IPS-15b (cell line): ENCODE results near the gene GALNT10.

Source experiments
- H3K27me3 ChIP-seq: one replicate; pipeline ENCODE4 v1.6.1; 2013; ENCODE audit warnings: low read length; ENCODE audit not compliant: control insufficient read depth, insufficient read depth
- H3K36me3 ChIP-seq: one replicate; pipeline ENCODE4 v1.6.1; 2013; ENCODE audit warnings: low read length; ENCODE audit not compliant: control insufficient read depth, insufficient read depth
- H3K4me1 ChIP-seq: one replicate; pipeline ENCODE4 v1.6.1; 2013; ENCODE audit warnings: mild to moderate bottlenecking, low read length; ENCODE audit not compliant: control insufficient read depth, insufficient read depth
- H3K4me3 ChIP-seq: one replicate; pipeline ENCODE4 v1.5.1; 2013; ENCODE audit warnings: low read depth, low read length
- H3K9ac ChIP-seq: one replicate; pipeline ENCODE4 v1.6.1; 2013; ENCODE audit warnings: low read depth, mild to moderate bottlenecking, low read length
- H3K9me3 ChIP-seq: one replicate; pipeline ENCODE4 v1.6.1; 2013; ENCODE audit warnings: mild to moderate bottlenecking, low read length; ENCODE audit not compliant: control insufficient read depth, insufficient read depth

GALNT10 gene

DNA sequence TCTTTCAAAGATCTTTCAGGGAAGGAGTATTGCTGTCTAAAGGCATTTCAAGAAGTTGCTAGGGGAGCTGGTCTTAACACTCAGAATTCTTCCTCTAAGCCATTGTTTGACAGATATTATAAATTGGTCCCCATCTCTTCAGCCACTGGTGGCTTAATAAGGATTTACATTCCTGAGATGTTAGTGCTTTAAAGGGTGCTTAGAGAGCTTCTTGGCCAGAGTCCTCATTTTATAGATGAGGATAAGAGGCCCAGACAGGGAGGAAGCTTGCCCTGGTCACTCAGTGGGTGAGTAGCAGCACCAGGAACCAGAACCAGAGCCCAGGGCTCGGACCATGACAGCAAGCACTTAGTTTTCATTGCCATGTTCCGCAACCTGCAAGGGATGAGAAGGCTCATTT is 53.2 kb downstream of the GALNT10 start:
- Histone ChIP-seq H3K4me3 (no peak overlapping the region), H3K9me3 (no peaks in the 10 kb centered on the region), H3K36me3 (no peaks in the 10 kb centered on the region), H3K9ac (no peak overlapping the region), H3K4me1 (peaks cover 3% of the 10 kb centered on the region), H3K27me3 (no peaks in the 10 kb centered on the region)

DNA sequence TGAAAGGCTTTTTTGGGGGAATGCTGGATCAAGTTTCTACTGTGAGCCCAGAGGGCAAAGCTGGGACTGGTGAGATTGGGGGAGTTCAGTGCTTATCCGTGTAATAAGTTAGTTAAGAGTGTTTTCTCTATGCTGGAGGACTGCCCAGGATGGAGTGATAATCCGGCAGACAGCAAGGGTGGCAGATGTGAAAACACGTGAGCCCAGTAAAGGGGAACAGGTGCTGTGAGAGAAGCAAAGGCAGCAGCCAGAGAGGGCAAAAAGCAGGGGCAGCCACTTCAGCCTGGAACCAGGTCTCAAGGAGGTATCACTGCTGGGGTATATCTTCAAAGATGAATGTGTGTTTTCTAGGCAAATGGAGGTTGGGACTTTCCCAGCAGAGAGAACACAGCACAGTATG is 53.9 kb downstream of the GALNT10 start:
- no peaks in the 10 kb centered on the region for H3K36me3 ChIP-seq
- no peaks in the 10 kb centered on the region for H3K9me3 ChIP-seq

DNA sequence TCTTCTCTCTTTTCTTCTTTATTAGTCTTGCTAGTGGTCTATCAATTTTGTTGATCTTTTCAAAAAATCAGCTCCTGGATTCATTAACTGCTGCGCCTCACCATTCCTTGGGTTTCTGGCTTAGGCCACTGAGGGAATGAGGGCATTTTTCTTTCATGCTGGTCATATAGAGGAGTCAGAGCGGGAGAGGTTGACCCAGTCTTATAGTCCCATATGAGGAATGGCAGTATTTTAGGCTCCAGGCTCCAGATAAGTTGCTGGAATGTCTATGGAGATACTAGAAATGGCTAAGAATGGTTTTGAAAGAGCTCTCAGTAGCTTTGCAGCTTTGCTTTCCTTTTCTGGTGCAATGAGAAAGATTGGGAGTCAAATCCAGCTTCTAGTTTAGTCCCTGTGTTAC is 58.2 kb downstream of the GALNT10 start:
- Histone ChIP-seq H3K4me1 (no peaks in the 10 kb centered on the region), H3K4me3 (no peak overlapping the region), H3K27me3 (no peaks in the 10 kb centered on the region), H3K9me3 (no peaks in the 10 kb centered on the region), H3K36me3 (no peaks in the 10 kb centered on the region), H3K9ac (no peak overlapping the region)

More for the DNA sequence above, 53.9 kb downstream of the GALNT10 start:
- Histone ChIP-seq H3K27me3 (no peaks in the 10 kb centered on the region), H3K9ac (no peak overlapping the region), H3K4me3 (no peak overlapping the region), H3K4me1 (no peaks in the 10 kb centered on the region)

DNA sequence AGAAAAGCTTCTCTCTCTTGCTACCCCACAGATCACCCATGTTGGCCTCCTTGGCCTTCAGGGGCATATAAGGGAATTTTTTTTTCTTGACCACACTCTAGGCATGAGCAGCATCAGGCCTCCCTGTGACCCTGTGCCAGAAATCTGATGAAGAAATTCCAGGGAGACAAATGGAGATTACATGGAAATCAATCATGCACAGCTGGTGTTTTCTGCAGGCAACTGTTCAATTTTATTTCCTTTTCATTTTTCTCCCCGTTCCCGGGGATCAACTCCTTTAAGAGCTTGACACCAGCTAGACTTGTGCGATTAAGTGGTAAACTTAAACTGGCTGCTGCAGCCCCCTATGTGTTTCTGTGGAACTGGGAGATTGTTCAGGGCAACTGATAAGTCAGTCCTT is 59.3 kb downstream of the GALNT10 start:
- H3K9ac ChIP-seq = no peak overlapping the region
- H3K4me1 ChIP-seq = no peaks in the 10 kb centered on the region
- no peak overlapping the region for H3K4me3 ChIP-seq
- no peaks in the 10 kb centered on the region for H3K27me3 ChIP-seq
- no peaks in the 10 kb centered on the region for H3K9me3 ChIP-seq
- no peaks in the 10 kb centered on the region for H3K36me3 ChIP-seq

DNA sequence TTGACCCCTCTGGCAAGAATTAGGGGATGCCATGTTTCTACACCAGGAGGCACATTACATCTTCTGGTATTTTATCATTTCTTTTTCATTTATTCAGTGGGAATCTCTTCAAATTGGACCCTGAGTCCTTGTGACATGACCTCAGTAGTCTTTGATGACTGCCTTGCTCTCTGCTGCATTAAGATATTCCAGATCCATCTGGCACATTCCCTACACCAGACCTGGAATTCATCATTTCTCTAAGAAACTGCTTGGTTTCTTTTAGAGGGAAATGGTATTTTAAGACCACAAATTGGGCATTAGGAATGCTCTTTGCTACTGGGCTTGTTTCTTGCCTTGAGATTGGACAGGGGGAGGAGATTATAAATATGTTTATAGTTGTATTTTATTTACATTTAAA is 61.0 kb downstream of the GALNT10 start:
- H3K9ac ChIP-seq = no peak overlapping the region
- no peaks in the 10 kb centered on the region for H3K27me3 ChIP-seq
- H3K4me3 ChIP-seq = no peak overlapping the region
- H3K4me1 ChIP-seq = no peaks in the 10 kb centered on the region
- no peaks in the 10 kb centered on the region for H3K9me3 ChIP-seq
- H3K36me3 ChIP-seq = no peaks in the 10 kb centered on the region

DNA sequence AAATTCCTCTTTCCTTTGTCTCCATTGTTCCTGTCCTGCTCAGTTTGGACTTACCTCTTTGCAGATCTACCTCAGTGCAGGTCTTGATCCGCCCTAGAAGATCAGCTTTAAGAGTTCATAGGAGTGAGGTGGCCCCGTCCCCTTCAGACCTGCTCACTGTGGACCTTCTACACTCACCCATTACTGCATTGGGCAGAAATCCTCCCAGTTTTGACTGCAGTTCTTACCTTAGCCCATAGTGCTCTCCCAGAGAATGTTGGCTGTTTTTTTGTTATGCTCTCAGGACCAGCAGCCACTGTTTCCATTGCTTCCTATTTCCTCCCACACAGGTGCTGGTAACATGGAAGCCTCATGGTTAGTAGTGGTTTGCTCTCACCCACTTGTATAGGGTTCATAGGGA is 63.3 kb downstream of the GALNT10 start:
- no peaks in the 10 kb centered on the region for H3K27me3 ChIP-seq
- no peaks in the 10 kb centered on the region for H3K4me1 ChIP-seq
- no peaks in the 10 kb centered on the region for H3K9me3 ChIP-seq
- H3K36me3 ChIP-seq = no peaks in the 10 kb centered on the region
- H3K9ac ChIP-seq = no peak overlapping the region
- H3K4me3 ChIP-seq = no peak overlapping the region

DNA sequence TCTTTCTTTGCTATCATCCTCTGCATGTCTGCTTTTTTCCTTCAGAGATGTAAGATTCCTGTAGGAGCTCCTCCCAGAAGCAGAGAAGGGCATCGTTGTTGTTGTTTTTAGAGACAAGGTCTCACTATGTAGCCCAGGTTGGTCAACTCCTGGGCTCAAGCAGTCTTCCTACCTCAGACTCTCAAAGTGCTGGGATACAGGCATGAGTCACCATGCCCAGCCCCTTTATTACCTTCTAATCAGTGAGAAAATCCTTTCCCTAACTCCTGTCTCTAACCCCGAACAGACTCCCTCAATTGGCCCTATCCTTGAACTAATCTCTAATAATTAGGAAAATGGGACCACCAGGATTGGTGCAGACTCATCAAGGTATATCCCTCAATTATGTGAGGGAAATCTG is 64.4 kb downstream of the GALNT10 start:
- Histone ChIP-seq H3K9me3 (no peaks in the 10 kb centered on the region), H3K9ac (no peak overlapping the region), H3K27me3 (no peaks in the 10 kb centered on the region), H3K4me3 (no peak overlapping the region), H3K36me3 (no peaks in the 10 kb centered on the region), H3K4me1 (peaks cover 7% of the 10 kb centered on the region)

DNA sequence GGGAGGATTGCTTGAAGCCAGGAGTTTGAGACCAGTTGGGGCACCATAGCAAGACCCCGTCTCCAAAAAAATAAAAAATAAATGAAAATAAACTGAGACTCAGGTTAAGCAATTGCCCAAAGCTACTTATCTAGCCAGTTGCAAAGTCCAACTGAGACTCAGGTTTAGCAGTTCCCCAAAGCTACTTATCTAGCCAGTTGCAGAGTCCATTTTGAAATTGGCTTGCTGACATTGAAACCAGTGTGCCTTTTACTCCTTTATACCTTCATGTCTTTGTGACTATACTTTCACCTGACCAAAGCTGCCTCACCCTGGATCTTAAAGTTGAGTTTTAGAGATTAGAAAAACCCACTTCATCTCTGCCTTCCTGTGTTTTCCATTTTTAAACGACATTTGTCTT is 66.5 kb downstream of the GALNT10 start:
- no peak overlapping the region for H3K9ac ChIP-seq
- no peaks in the 10 kb centered on the region for H3K36me3 ChIP-seq
- no peak overlapping the region for H3K4me3 ChIP-seq
- H3K27me3 ChIP-seq = no peaks in the 10 kb centered on the region
- no peaks in the 10 kb centered on the region for H3K9me3 ChIP-seq
- H3K4me1 ChIP-seq = peaks cover 19% of the 10 kb centered on the region

DNA sequence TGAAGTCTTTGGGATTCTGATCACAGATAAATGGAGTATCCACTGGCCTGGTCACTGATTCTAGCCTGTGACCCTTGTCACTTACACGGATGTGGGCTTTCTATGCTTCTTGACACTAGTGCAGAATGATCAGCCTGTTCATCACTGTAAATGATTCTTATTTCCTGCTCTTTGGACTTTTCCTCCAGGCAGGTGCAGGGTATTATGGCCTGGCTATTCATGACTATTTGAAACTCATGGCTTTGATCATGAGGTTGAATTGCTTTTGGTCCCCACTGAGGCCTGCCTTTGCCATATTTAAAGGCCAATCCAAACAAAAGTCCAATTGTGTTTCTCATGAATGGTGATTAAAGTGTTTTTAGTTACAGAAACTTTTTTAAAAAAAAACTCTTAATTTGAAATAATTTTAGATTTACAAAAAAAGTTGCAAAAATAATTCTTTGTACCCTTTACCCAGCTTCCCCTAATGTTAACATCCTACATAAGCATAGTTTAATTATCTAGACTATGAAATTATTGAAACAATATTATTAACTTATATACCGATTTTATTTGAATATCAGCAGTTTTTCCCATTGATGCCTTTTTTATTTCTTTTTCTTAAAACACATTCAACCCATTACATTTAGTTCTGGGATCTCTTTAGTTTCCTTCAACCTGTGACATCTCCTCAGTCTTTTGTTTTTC is 68.1 kb downstream of the GALNT10 start:
- Histone ChIP-seq H3K9me3 (no peaks in the 10 kb centered on the region), H3K4me3 (no peak overlapping the region), H3K27me3 (no peaks in the 10 kb centered on the region), H3K9ac (no peak overlapping the region), H3K4me1 (peaks cover 19% of the 10 kb centered on the region), H3K36me3 (no peaks in the 10 kb centered on the region)

DNA sequence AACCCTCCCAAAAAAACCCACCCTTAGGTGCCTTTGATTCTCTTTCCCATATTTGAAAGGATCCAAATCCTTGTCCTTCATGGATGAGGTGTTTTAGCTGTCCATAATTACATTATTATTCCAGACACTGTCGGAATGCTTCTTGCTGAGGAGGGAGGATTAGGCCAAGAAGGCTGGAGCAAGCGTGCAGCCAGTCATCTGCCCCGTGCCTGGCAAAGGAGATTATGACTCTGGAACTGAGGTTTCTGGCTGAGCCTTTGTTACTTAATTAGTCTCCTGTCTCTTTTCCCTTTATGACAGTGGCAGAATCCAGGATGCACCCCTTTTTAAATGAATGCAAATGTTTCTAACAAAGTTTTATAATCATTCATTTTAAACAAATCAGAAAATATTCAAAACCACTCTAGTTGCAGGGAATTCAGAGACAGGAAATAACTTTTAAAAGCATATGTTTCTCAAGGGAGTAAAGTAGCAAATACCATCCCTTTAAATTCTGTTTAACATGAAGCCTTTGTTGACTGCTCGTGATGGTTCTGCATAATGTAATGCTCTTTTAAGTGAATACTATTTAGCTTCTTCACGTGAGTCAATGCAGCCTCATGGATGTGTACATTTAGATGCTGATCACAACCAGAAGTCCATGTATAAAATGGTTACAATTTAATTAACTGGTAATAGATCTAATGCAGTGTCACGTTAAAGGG is 69.8 kb downstream of the GALNT10 start:
- Histone ChIP-seq H3K9ac (no peak overlapping the region), H3K9me3 (no peaks in the 10 kb centered on the region), H3K4me1 (peaks cover 19% of the 10 kb centered on the region), H3K4me3 (no peak overlapping the region), H3K27me3 (no peaks in the 10 kb centered on the region), H3K36me3 (no peaks in the 10 kb centered on the region)

DNA sequence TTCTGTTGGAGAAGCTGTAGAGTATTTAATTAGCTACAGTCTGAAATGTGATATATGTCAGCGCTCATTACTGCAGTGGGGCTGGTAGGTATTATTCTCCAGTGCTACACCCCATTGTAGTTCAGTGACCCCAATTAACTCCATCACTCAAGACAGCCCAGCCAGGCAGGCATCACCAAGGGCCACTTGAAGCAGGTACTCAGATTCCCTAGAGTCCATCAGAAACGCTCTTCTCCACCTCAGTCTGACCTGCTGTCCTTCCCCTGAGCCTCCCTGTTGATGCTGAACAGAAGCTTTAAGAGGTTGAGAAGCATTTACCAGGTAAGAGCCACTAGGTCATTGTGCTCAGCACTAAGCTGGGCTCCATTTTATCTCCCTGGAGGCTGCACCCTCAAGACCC is 71.8 kb downstream of the GALNT10 start:
- Histone ChIP-seq H3K4me1 (peaks cover 25% of the 10 kb centered on the region), H3K9ac (no peak overlapping the region), H3K36me3 (no peaks in the 10 kb centered on the region), H3K4me3 (no peak overlapping the region), H3K9me3 (no peaks in the 10 kb centered on the region), H3K27me3 (no peaks in the 10 kb centered on the region)

DNA sequence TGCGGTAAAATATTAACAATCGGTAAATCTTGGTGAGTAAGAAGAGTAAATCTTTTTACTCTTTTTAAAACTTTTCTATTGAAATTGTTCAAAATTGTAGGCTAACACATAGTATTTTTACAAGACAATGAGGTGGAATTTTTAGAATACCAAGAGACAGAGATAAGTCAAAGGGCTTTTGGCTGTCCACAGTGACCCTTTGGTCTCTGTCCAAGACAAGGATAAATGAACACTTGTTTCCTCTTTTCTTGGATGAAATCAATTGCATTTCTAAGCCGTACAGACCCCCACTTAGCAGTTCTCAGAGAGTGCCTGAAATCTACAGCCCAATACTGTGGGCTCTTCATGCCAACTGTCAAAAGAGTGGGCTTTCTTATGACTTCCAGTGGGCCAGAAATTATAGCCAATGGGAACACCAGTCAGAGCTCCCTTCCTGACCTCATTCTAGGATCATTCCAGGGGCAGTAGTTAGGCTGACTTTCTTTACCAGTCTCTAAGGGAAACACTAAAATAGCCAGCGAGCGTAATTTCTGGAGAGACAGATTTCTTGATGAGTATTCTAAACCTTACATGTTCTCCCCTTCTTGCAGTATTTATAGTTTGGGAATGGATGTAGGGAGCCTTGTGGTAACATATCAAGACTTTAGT is 74.1 kb downstream of the GALNT10 start:
- Histone ChIP-seq H3K4me3 (no peak overlapping the region), H3K36me3 (no peaks in the 10 kb centered on the region), H3K9me3 (no peaks in the 10 kb centered on the region), H3K27me3 (no peaks in the 10 kb centered on the region), H3K4me1 (peaks cover 23% of the 10 kb centered on the region), H3K9ac (no peak overlapping the region)
